H1 (cell line): ENCODE data around the gene TCF7L2. TPM values are rescaled to one million over a fixed set of nuclear protein-coding genes. Genes with fewer than 3 reads are reported as not detected.

Experiments
- CTCF ChIA-PET: fragments of 300-600 bp; sonication (Branson Sonifier 250); formaldehyde crosslinking; loops from one replicate; lab custom pipeline; 2021; ENCODE audit not compliant: partially characterized antibody; lab: Charles Lee
- POLR2A ChIA-PET: fragments of 300-600 bp; sonication (Branson Sonifier 250); formaldehyde crosslinking; loops from one replicate; lab custom pipeline; 2021; ENCODE audit warnings: inconsistent platforms; ENCODE audit not compliant: partially characterized antibody; lab: Charles Lee
- DNase-seq, 2 experiments: peaks; one replicate each; pipeline versions ENCODE4 v3.0.0 to v3.0.0-alpha.2; 2010 to 2022; ENCODE audit warnings: low spot score in 2 of 2, low read depth in 1 of 2, mixed read lengths in 1 of 2
- FAIRE-seq: peaks from 2 replicates; lab custom pipeline; 2011; peaks lifted over from hg19 to GRCh38; lab: Jason Lieb, UNC
- H2AFZ ChIP-seq: 2 replicates; pipeline ENCODE4 v1.8.1; 2012; ENCODE audit warnings: low read length, inconsistent platforms
- H2AK5ac ChIP-seq: 2 replicates; pipeline ENCODE4 v1.6.1; 2013; ENCODE audit warnings: low read depth, low read length
- H2BK120ac ChIP-seq: replicated peaks from 2 replicates; pipeline ENCODE3; 2013; ENCODE audit warnings: low read depth, low read length, inconsistent platforms
- H2BK12ac ChIP-seq: 2 replicates; pipeline ENCODE4 v1.6.1; 2013; ENCODE audit warnings: low read depth, low read length
- H2BK15ac ChIP-seq: 2 replicates; pipeline ENCODE4 v1.6.1; 2013; ENCODE audit warnings: low read length
- H2BK20ac ChIP-seq: 2 replicates; pipeline ENCODE4 v1.6.1; 2013; ENCODE audit warnings: low read length
- H2BK5ac ChIP-seq: 2 replicates; pipeline ENCODE4 v1.6.1; 2013; ENCODE audit warnings: low read depth, low read length
- H3K14ac ChIP-seq: 2 replicates; pipeline ENCODE4 v1.6.1; 2013; ENCODE audit warnings: inconsistent platforms; ENCODE audit not compliant: insufficient read length
- H3K18ac ChIP-seq: 2 replicates; pipeline ENCODE4 v1.6.1; 2013; ENCODE audit warnings: low read length; ENCODE audit errors: extremely low read depth
- H3K23ac ChIP-seq: 2 replicates; pipeline ENCODE4 v1.6.1; 2013; ENCODE audit warnings: inconsistent platforms; ENCODE audit not compliant: insufficient read length
- H3K23me2 ChIP-seq: 2 replicates; pipeline ENCODE4 v1.6.1; 2013; ENCODE audit warnings: low read depth, low read length
- H3K27ac ChIP-seq: 2 replicates; pipeline ENCODE4 v1.6.1; 2011; ENCODE audit warnings: low read depth, low read length, inconsistent platforms
- H3K27me3 ChIP-seq, 4 experiments: replicated peaks in 1 of 4; 1 replicate in 1 of 4; 2 replicates in 3 of 4; pipeline versions ENCODE4 v1.6.1 to v1.8.1; 2011 to 2013; ENCODE audit warnings: low read length in 3 of 4, mild to moderate bottlenecking in 3 of 4, inconsistent platforms in 2 of 4, mixed read lengths in 2 of 4, moderate library complexity in 1 of 4; ENCODE audit not compliant: control insufficient read depth in 3 of 4, insufficient read depth in 3 of 4; ENCODE audit errors: extremely low read depth in 1 of 4
- H3K36me3 ChIP-seq, 4 experiments: 2 replicates each; pipeline versions ENCODE4 v1.6.1 to v1.8.1; 2011 to 2013; ENCODE audit warnings: mild to moderate bottlenecking in 4 of 4, low read length in 3 of 4, moderate library complexity in 2 of 4, control low read depth in 1 of 4, inconsistent platforms in 1 of 4; ENCODE audit not compliant: insufficient read depth in 4 of 4, control insufficient read depth in 2 of 4
- H3K4ac ChIP-seq: replicated peaks from 2 replicates; pipeline ENCODE3; 2013; ENCODE audit warnings: low read length, low read depth, mixed read lengths, inconsistent platforms; ENCODE audit not compliant: insufficient read length
- H3K4me1 ChIP-seq, 4 experiments: replicated peaks in 1 of 4; 1 replicate in 1 of 4; 2 replicates in 3 of 4; pipeline versions ENCODE4 v1.6.1 to v1.8.1; 2011 to 2013; ENCODE audit warnings: low read length in 3 of 4, inconsistent platforms in 2 of 4, mixed read lengths in 1 of 4; ENCODE audit not compliant: insufficient read depth in 4 of 4, control insufficient read depth in 3 of 4
- H3K4me2 ChIP-seq, 2 experiments: 2 replicates each; pipeline versions ENCODE4 v1.6.1 to v1.8.1; 2011 to 2013; ENCODE audit warnings: low read depth in 2 of 2, low read length in 2 of 2, control low read depth in 1 of 2, inconsistent platforms in 1 of 2, mild to moderate bottlenecking in 1 of 2; ENCODE audit not compliant: insufficient read depth in 1 of 2
- H3K4me3 ChIP-seq, 4 experiments: fragments of 200-600, 300-600 bp in 1 of 4; sonication (generic), shearing (Covaris generic), sonication (Bioruptor Twin) in 1 of 4; 2 replicates each; pipeline versions ENCODE4 v1.5.1 to v1.8.1; 2011 to 2016; ENCODE audit warnings: low read length in 4 of 4, low read depth in 3 of 4, control low read depth in 2 of 4, inconsistent platforms in 2 of 4, mild to moderate bottlenecking in 2 of 4, mixed read lengths in 1 of 4, moderate library complexity in 1 of 4; ENCODE audit not compliant: insufficient read depth in 2 of 4; ENCODE audit errors: extremely low read depth in 1 of 4
- H3K56ac ChIP-seq: replicated peaks from 2 replicates; pipeline ENCODE3; 2013; ENCODE audit warnings: low read depth, mild to moderate bottlenecking, mixed read lengths, low read length, inconsistent platforms; ENCODE audit not compliant: insufficient read length
- H3K79me1 ChIP-seq: 2 replicates; pipeline ENCODE4 v1.6.1; 2013; ENCODE audit warnings: low read depth, low read length, control low read depth
- H3K79me2 ChIP-seq, 2 experiments: 2 replicates each; pipeline versions ENCODE4 v1.6.1 to v1.8.1; 2012 to 2013; ENCODE audit warnings: low read length in 2 of 2, mild to moderate bottlenecking in 2 of 2, inconsistent platforms in 1 of 2; ENCODE audit not compliant: insufficient read depth in 2 of 2, control insufficient read depth in 1 of 2
- H3K9ac ChIP-seq, 4 experiments: replicated peaks in 1 of 4; 1 replicate in 1 of 4; 2 replicates in 3 of 4; pipeline versions ENCODE4 v1.6.1 to v1.8.1; 2011 to 2013; ENCODE audit warnings: low read depth in 3 of 4, low read length in 3 of 4, control low read depth in 2 of 4, mild to moderate bottlenecking in 2 of 4, moderate library complexity in 2 of 4, inconsistent platforms in 1 of 4; ENCODE audit errors: extremely low read depth in 1 of 4
- H3K9me3 ChIP-seq, 2 experiments: 2 replicates each; pipeline versions ENCODE4 v1.6.1 to v1.8.1; 2012 to 2013; ENCODE audit warnings: mild to moderate bottlenecking in 2 of 2, moderate library complexity in 2 of 2, control low read depth in 1 of 2, inconsistent platforms in 1 of 2, low read depth in 1 of 2, low read length in 1 of 2, mixed read lengths in 1 of 2; ENCODE audit not compliant: insufficient read depth in 2 of 2
- H4K20me1 ChIP-seq, 2 experiments: replicated peaks in 1 of 2; 2 replicates each; pipeline versions ENCODE3 to v1.8.1; 2011 to 2013; ENCODE audit warnings: inconsistent platforms in 2 of 2, low read length in 2 of 2, mild to moderate bottlenecking in 1 of 2; ENCODE audit not compliant: insufficient read depth in 2 of 2, control insufficient read depth in 1 of 2
- H4K5ac ChIP-seq: 2 replicates; pipeline ENCODE4 v1.6.1; 2013; ENCODE audit warnings: low read length, low read depth, mixed read lengths, inconsistent platforms; ENCODE audit not compliant: insufficient read length
- H4K8ac ChIP-seq: 2 replicates; pipeline ENCODE4 v1.8.0; 2013; ENCODE audit warnings: mild to moderate bottlenecking, moderate library complexity, low read length, inconsistent platforms; ENCODE audit not compliant: insufficient read depth; ENCODE audit errors: extremely low read depth
- H4K91ac ChIP-seq: replicated peaks from 2 replicates; pipeline ENCODE3; 2013; ENCODE audit warnings: low read length, mixed read lengths, inconsistent platforms; ENCODE audit not compliant: insufficient read length
- CBX8 ChIP-seq: fragments of 300-800, 300-1000 bp; sonication (generic); IDR thresholded peaks from 2 replicates; pipeline ENCODE4 v1.7.1; 2016; ENCODE audit warnings: low read depth, low read length, borderline replicate concordance
- EP300 ChIP-seq, 2 experiments: IDR thresholded peaks; 1 replicate in 1 of 2; 2 replicates in 1 of 2; pipeline ENCODE4 v1.6.1; 2011 to 2012; ENCODE audit warnings: low read depth in 2 of 2, low read length in 2 of 2, mild to moderate bottlenecking in 2 of 2, borderline replicate concordance in 1 of 2, inconsistent platforms in 1 of 2, moderate library complexity in 1 of 2
- YY1 ChIP-seq: IDR thresholded peaks from 2 replicates; pipeline ENCODE4 v1.6.1; 2011; ENCODE audit warnings: low read depth, mild to moderate bottlenecking, low read length
- WGBS, 2 experiments: shearing (Covaris generic) in 1 of 2; methylation state at CpG; one replicate each; pipeline versions ENCODE4 v1.1.6 to v1.1.7; 2013 to 2015; ENCODE audit warnings: low lambda C conversion rate in 2 of 2, mixed read lengths in 2 of 2, inconsistent platforms in 1 of 2, low coverage in 1 of 2, missing lambda C conversion rate in 1 of 2; ENCODE audit not compliant: insufficient replicate concordance in 2 of 2, insufficient coverage in 1 of 2, insufficient read length in 1 of 2; ENCODE audit errors: extremely low coverage in 1 of 2, missing lambda C conversion rate in 1 of 2; 5-methylcytosine and 5-hydroxymethylcytosine counted together
- polyA plus RNA-seq, 7 experiments: library from polyadenylated mRNA; depleted of rRNA in 3 of 7; stranded (reverse) in 5 of 7; unstranded in 2 of 7; fragments of >200 nt in 5 of 7; fragments of 200-250 nt in 2 of 7; gene quantifications; 1 replicate in 5 of 7; 2 replicates in 1 of 7; 4 replicates in 1 of 7; pipeline versions ENCODE4 v1.2.1 to v1.2.3, GENCODE V29; 2011 to 2013; ENCODE audit warnings: missing spikeins in 2 of 7, mixed read lengths in 2 of 7
- total RNA-seq: library from RNA; stranded (reverse); fragmentation: NEBNext Ultra II Directional; extraction: Animal tissue kit (Norgen Biotek cat#: 25700); gene quantifications from 2 replicates; pipeline ENCODE4 v1.2.1, GENCODE V29; 2021

The TCF7L2 gene
- total and polyA plus RNA-seq, 2 of the 8 experiments (the other 6 are each of a cell fraction or from before 2014, with no cell fraction given), result 33.9 to 67.3 TPM

DNA sequence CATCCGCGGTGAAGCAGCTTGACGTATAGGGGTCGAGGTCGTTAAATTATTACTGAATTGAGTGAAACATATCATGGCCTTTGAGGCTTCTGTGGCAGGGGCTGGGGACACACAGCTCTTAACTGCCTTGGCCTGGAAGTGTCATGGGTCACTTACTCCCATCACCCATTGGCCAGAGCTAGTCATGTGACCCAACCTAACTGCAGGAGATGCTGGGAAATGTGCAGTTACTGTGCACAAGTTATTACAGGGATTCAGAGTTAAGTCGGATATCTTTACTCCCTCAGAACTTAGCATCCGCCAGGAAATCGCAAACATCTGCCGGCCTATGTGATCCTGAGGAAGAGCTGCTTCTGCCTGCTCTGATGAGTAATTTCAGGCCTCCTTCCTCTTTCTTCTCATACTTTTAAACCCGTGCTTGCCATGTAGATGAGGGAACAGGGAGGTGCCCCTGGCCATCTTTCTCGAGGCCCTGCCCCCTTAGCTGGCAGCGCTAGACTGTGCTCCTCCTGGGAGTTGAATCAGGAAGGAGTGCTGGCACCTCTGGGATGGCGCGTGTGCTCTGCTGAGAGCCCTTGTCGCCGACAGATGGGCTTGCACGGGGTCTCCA lies 203.6 kb downstream of the TCF7L2 start:
- ChIA-PET CTCF (interaction anchor here (0.7 to 2.0 kb wide), 10 partner anchors 8 to 367 kb away, joined by 3 to 10 read pairs (median 4); no protein-coding TSS in a partner anchor), POLR2A (no interaction called here)
- FAIRE-seq, result no peak
- H2BK20ac ChIP-seq, result no peak overlapping the region
- H3K27ac ChIP-seq, result no peak overlapping the region
- H3K9me3 ChIP-seq, result no peaks in the 10 kb centered on the region
- H3K4me1 ChIP-seq, result no peaks in the 10 kb centered on the region; a peak in 2 of 7 replicates
- no peak overlapping the region for H3K4ac ChIP-seq
- H3K4me2 ChIP-seq, result no peak overlapping the region
- H3K79me2 ChIP-seq, result peaks cover 0 to 2% of the 10 kb centered on the region in 2 experiments; a peak in 1 of 4 replicates
- H4K5ac ChIP-seq, result no peak overlapping the region
- no peak overlapping the region for H3K56ac ChIP-seq
- H4K8ac ChIP-seq, result no peak overlapping the region
- H3K14ac ChIP-seq, result no peak overlapping the region
- H2AFZ ChIP-seq, result no peak overlapping the region
- H2BK12ac ChIP-seq, result no peak overlapping the region
- H3K79me1 ChIP-seq, result no peaks in the 10 kb centered on the region; the same call in 1 of the 2 replicates
- no peaks in the 10 kb centered on the region for H3K23me2 ChIP-seq
- H3K27me3 ChIP-seq, result no peaks in the 10 kb centered on the region
- peaks cover 0 to 2% of the 10 kb centered on the region in 2 experiments for H4K20me1 ChIP-seq
- DNase-seq, result no peak
- H2BK5ac ChIP-seq, result no peak overlapping the region
- peaks cover 42 to 98% (median 86%) of the 10 kb centered on the region in 4 experiments for H3K36me3 ChIP-seq
- no peak overlapping the region for H2BK120ac ChIP-seq
- H2BK15ac ChIP-seq, result no peak overlapping the region
- no peak overlapping the region for H3K4me3 ChIP-seq
- H4K91ac ChIP-seq, result no peak overlapping the region
- H3K9ac ChIP-seq, result no peak overlapping the region
- H3K18ac ChIP-seq, result no peak overlapping the region
- 89% methylated on average over 17 of the region's 17 CpGs; no CpG with 5 or more reads in 1 of the 2 experiments for WGBS, 2 experiments
- no peak overlapping the region for H3K23ac ChIP-seq
- TF ChIP-seq CBX8 (no peak), EP300 (IDR thresholded peaks at IDR 0.05; ENCODE audit: borderline replicate concordance in 1 of 2, low read depth in 2 of 2, low read length in 2 of 2) (no peak), YY1 (no peak)
- H2AK5ac ChIP-seq, result no peak overlapping the region
